HCT116 (cell line): ENCODE measurements around the gene OR52K2. TPM values are rescaled to one million over a fixed set of nuclear protein-coding genes. Genes with fewer than 3 reads are reported as not detected.

Experiments
- ATAC-seq: fragments of 200-7000 bp; cut with Tn5 transposase; 2 replicates; pipeline ENCODE4 v1.9.1; 2020; ENCODE audit warnings: mild to moderate bottlenecking, moderate library complexity
- BruUV-seq: library from RNA; stranded (reverse); fragments of 400-500 nt; replicated peaks from 2 replicates; lab custom pipeline; 2021; lab: Mats Ljungman, UMichigan
- CTCF ChIA-PET: fragments of 300-600 bp; sonication (Branson Sonifier 250); formaldehyde crosslinking; loops from one replicate; lab custom pipeline; 2021; ENCODE audit warnings: antibody characterized with exemption; lab: Charles Lee
- POLR2A ChIA-PET: fragments of 300-600, 350-600 bp; sonication (Branson Sonifier 250); formaldehyde crosslinking; loops from one replicate; lab custom pipeline; 2021; ENCODE audit warnings: antibody characterized with exemption; lab: Charles Lee
- RAD21 ChIA-PET, 2 experiments: fragments of 300-600 bp; sonication (Branson Sonifier 250); formaldehyde crosslinking; loops; one replicate each; lab custom pipeline; 2023; ENCODE audit warnings: low total read pairs in 2 of 2; ENCODE audit not compliant: uncharacterized antibody in 2 of 2, unreplicated experiment in 2 of 2, low non-redundant PET in 1 of 2; lab: Charles Lee
- DNase-seq: peaks from one replicate; pipeline ENCODE4 v3.0.0-alpha.2; 2010; ENCODE audit warnings: low read depth, low spot score
- H2AFZ ChIP-seq: fragments of 200-600 bp; shearing (Covaris generic), sonication (generic); 2 replicates; pipeline ENCODE4 v1.6.1; 2017; ENCODE audit warnings: low read depth, mixed run types, mixed read lengths, antibody characterized with exemption, low read length; ENCODE audit not compliant: poor library complexity, severe bottlenecking
- H3K27ac ChIP-seq: 2 replicates; pipeline ENCODE4 v1.5.1; 2012; ENCODE audit warnings: low read depth, low read length
- H3K27me3 ChIP-seq: fragments of 200-600 bp; sonication (generic); 2 replicates; pipeline ENCODE4 v1.6.1; 2016; ENCODE audit warnings: mixed run types, low read length, mixed read lengths; ENCODE audit not compliant: insufficient read depth
- H3K36me3 ChIP-seq, 2 experiments: fragments of 200-500 bp in 1 of 2; fragments of 200-600 bp in 1 of 2; sonication (Bioruptor generic) in 1 of 2; sonication (generic) in 1 of 2; 2 replicates each; pipeline versions ENCODE4 v1.5.1 to v1.6.1; 2014 to 2016; ENCODE audit warnings: low read length in 2 of 2, inconsistent platforms in 1 of 2, mixed read lengths in 1 of 2, mixed run types in 1 of 2; ENCODE audit not compliant: insufficient read depth in 2 of 2, control insufficient read depth in 1 of 2
- H3K4me1 ChIP-seq, 2 experiments: fragments of 200-600 bp in 1 of 2; sonication (generic) in 1 of 2; 2 replicates each; pipeline versions ENCODE4 v1.5.1 to v1.6.1; 2012 to 2017; ENCODE audit warnings: low read length in 2 of 2, inconsistent platforms in 1 of 2, mild to moderate bottlenecking in 1 of 2, mixed read lengths in 1 of 2, mixed run types in 1 of 2, moderate library complexity in 1 of 2; ENCODE audit not compliant: insufficient read depth in 2 of 2, control insufficient read depth in 1 of 2
- H3K4me2 ChIP-seq: fragments of 200-600 bp; sonication (generic); 2 replicates; pipeline ENCODE4 v1.6.1; 2017; ENCODE audit warnings: mixed run types, low read length, mixed read lengths
- H3K4me3 ChIP-seq, 2 experiments: fragments of 200-600 bp in 1 of 2; sonication (generic) in 1 of 2; replicated peaks in 1 of 2; 2 replicates each; pipeline ENCODE4 v1.5.1; 2011 to 2016; ENCODE audit warnings: low read length in 2 of 2, control low read depth in 1 of 2, low read depth in 1 of 2, mild to moderate bottlenecking in 1 of 2, mixed read lengths in 1 of 2, mixed run types in 1 of 2
- H3K79me2 ChIP-seq: fragments of 200-600 bp; sonication (generic); 2 replicates; pipeline ENCODE4 v1.6.1; 2017; ENCODE audit warnings: mild to moderate bottlenecking, mixed run types, low read length, moderate library complexity, mixed read lengths; ENCODE audit not compliant: insufficient read depth
- H3K9ac ChIP-seq: fragments of 200-600 bp; sonication (generic); 2 replicates; pipeline ENCODE4 v1.6.1; 2016; ENCODE audit warnings: low read length, mixed read lengths
- H3K9me2 ChIP-seq: fragments of 200-600 bp; sonication (generic), shearing (Covaris generic); 2 replicates; pipeline ENCODE4 v1.6.1; 2017; ENCODE audit warnings: mixed run types, mild to moderate bottlenecking, moderate library complexity; ENCODE audit not compliant: insufficient read depth
- H3K9me3 ChIP-seq, 2 experiments: fragments of 200-500 bp in 1 of 2; fragments of 200-600 bp in 1 of 2; sonication (Bioruptor generic) in 1 of 2; sonication (generic) in 1 of 2; 2 replicates each; pipeline ENCODE4 v1.6.1; 2014 to 2017; ENCODE audit warnings: low read length in 2 of 2, mixed read lengths in 2 of 2, inconsistent platforms in 1 of 2, low read depth in 1 of 2, mild to moderate bottlenecking in 1 of 2, mixed run types in 1 of 2, moderate library complexity in 1 of 2; ENCODE audit not compliant: control insufficient read depth in 1 of 2, insufficient read depth in 1 of 2
- H4K20me1 ChIP-seq: fragments of 200-600 bp; sonication (generic), shearing (Covaris generic); 2 replicates; pipeline ENCODE4 v1.6.1; 2017; ENCODE audit warnings: mixed run types, mild to moderate bottlenecking, moderate library complexity; ENCODE audit not compliant: insufficient read depth
- CEBPB ChIP-seq: IDR thresholded peaks from 2 replicates; pipeline ENCODE4 v1.6.1; 2012; ENCODE audit warnings: low read depth
- EGR1 ChIP-seq: IDR thresholded peaks from 2 replicates; pipeline ENCODE4 v1.6.1; 2012; ENCODE audit warnings: low read depth
- ELF1 ChIP-seq: IDR thresholded peaks from 2 replicates; pipeline ENCODE4 v1.6.1; 2012; ENCODE audit warnings: low read depth, borderline replicate concordance
- EZH2 ChIP-seq: fragments of 200-600 bp; sonication (generic); IDR thresholded peaks from 2 replicates; pipeline ENCODE4 v1.6.1; 2017; ENCODE audit warnings: antibody characterized with exemption, mixed run types
- EZH2phosphoT487 ChIP-seq: fragments of 200-600 bp; IDR thresholded peaks from 2 replicates; pipeline ENCODE4 v1.6.1; 2018; ENCODE audit warnings: antibody characterized with exemption, borderline replicate concordance
- POLR2A ChIP-seq: IDR thresholded peaks from 2 replicates; pipeline ENCODE4 v1.7.0; 2011; ENCODE audit warnings: borderline replicate concordance; ENCODE audit not compliant: insufficient read depth, insufficient read length; ENCODE audit errors: extremely low read depth
- RAD21 ChIP-seq: IDR thresholded peaks from 2 replicates; pipeline ENCODE4 v1.6.1; 2012; ENCODE audit warnings: low read depth, mild to moderate bottlenecking
- SIN3A ChIP-seq: IDR thresholded peaks from 2 replicates; pipeline ENCODE4 v1.6.1; 2012; ENCODE audit warnings: low read depth
- SP1 ChIP-seq: IDR thresholded peaks from 2 replicates; pipeline ENCODE4 v1.6.1; 2012; ENCODE audit warnings: low read depth
- TCF7L2 ChIP-seq: IDR thresholded peaks from 2 replicates; pipeline ENCODE4 v1.7.0; 2011; ENCODE audit warnings: borderline replicate concordance, inconsistent platforms; ENCODE audit not compliant: insufficient read depth, insufficient read length; ENCODE audit errors: extremely low read depth
- ZFX ChIP-seq: fragments of 450-650 bp; IDR thresholded peaks from 2 replicates; pipeline ENCODE4 v1.6.1; 2017
- ZNF274 ChIP-seq: fragments of 200-500 bp; sonication (Bioruptor generic); IDR thresholded peaks from 2 replicates; pipeline ENCODE4 v1.6.1; 2014; ENCODE audit warnings: mild to moderate bottlenecking, low read depth, low read length, inconsistent platforms
- intact Hi-C: fragments of 100-400 bp; cut with micrococcal nuclease; formaldehyde crosslinking; loops from 2 replicates; pipeline ENCODE4 v1.10.0; 2022
- total RNA-seq: library from RNA; stranded (reverse); gene quantifications from one replicate; pipeline ENCODE4 v1.2.1, GENCODE V29; 2021; ENCODE audit not compliant: unreplicated experiment
- TF ChIP-seq, protein P1 (sequence below), 3 experiments: fragments of 200-600 bp in 1 of 3; sonication (generic) in 1 of 3; IDR thresholded peaks in 2 of 3; conservative IDR thresholded peaks in 1 of 3; 2 replicates each; pipeline ENCODE4 v1.5.1; 2012 to 2017; ENCODE audit warnings: low read depth in 2 of 3, low read length in 2 of 3, antibody characterized with exemption in 1 of 3, borderline replicate concordance in 1 of 3, control low read depth in 1 of 3, mild to moderate bottlenecking in 1 of 3, mixed read lengths in 1 of 3, mixed run types in 1 of 3, moderate library complexity in 1 of 3; ENCODE audit not compliant: insufficient read depth in 1 of 3
- TF ChIP-seq, protein P2 (sequence below): IDR thresholded peaks from 2 replicates; pipeline ENCODE4 v1.6.1; 2011; ENCODE audit warnings: mild to moderate bottlenecking, low read length, moderate library complexity; ENCODE audit not compliant: insufficient replicate concordance; ENCODE audit errors: extremely low read depth

Gene OR52K2
- total RNA-seq, 1 experiment from 2014 or later = not detected

DNA sequence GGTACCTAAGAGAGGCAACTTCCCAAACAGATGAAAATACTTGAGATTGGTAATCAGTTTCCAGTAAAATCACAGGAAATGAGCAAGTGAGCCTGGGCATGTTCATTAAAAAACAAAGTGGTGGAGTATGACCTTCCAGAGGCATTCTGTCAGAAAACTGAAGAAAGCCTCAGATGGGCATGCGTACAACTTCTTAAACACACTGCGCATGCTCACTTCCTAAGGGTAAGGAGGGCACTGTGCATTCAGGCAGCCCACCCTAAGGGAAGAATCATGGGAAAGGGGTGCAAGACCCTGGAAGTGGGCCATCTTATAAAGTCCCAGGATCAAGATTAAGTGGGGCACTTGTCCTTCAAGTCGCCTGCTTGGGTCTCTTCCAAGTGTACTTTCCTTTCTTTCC, 4.0 kb downstream of the OR52K2 start (continued):
- TF ChIP-seq, protein P1, sequence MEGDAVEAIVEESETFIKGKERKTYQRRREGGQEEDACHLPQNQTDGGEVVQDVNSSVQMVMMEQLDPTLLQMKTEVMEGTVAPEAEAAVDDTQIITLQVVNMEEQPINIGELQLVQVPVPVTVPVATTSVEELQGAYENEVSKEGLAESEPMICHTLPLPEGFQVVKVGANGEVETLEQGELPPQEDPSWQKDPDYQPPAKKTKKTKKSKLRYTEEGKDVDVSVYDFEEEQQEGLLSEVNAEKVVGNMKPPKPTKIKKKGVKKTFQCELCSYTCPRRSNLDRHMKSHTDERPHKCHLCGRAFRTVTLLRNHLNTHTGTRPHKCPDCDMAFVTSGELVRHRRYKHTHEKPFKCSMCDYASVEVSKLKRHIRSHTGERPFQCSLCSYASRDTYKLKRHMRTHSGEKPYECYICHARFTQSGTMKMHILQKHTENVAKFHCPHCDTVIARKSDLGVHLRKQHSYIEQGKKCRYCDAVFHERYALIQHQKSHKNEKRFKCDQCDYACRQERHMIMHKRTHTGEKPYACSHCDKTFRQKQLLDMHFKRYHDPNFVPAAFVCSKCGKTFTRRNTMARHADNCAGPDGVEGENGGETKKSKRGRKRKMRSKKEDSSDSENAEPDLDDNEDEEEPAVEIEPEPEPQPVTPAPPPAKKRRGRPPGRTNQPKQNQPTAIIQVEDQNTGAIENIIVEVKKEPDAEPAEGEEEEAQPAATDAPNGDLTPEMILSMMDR (IDR thresholded peaks at IDR 0.05 in 2 of 3, conservative IDR thresholded peaks at IDR 0.05 in 1 of 3; ENCODE audit: borderline replicate concordance in 1 of 3, insufficient read depth in 1 of 3, low read depth in 2 of 3, low read length in 2 of 3) = no peak
- TF ChIP-seq TCF7L2 (no peak), SP1 (no peak), RAD21 (no peak), EZH2phosphoT487 (no peak), ELF1 (no peak), ZFX (no peak), CEBPB (no peak), SIN3A (no peak), POLR2A (no peak), EGR1 (no peak), ZNF274 (no peak)

DNA sequence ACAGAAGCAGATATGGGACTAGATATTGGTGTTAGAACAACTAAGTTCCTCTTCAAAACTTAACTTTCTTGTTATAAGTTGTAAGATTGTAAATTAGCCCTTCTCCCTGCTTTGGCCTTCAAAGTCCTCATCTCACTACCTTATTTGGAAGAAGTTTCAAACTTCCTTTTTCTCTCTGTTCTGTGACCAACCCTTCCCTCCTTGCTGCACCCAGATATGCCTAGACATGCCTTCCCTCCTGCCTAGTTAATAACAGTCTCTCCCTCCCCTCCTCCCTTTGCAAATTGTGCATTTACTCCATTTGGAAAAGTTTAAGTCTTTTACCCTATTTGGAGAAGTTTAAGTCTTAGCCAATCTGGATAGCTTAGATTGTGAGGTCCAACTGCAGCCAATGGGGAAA, 4.9 kb downstream of the OR52K2 start:
- Histone ChIP-seq H3K4me2 (no peak overlapping the region), H3K36me3 (no peaks in the 10 kb centered on the region), H2AFZ (no peak overlapping the region), H3K9ac (no peak overlapping the region), H3K4me1 (no peaks in the 10 kb centered on the region), H4K20me1 (no peaks in the 10 kb centered on the region), H3K4me3 (no peak overlapping the region), H3K79me2 (no peaks in the 10 kb centered on the region), H3K27me3 (peaks cover 12% of the 10 kb centered on the region; the same call in 1 of the 2 replicates), H3K27ac (no peak overlapping the region), H3K9me2 (no peaks in the 10 kb centered on the region), H3K9me3 (no peaks in the 10 kb centered on the region)
- TF ChIP-seq, protein P2, sequence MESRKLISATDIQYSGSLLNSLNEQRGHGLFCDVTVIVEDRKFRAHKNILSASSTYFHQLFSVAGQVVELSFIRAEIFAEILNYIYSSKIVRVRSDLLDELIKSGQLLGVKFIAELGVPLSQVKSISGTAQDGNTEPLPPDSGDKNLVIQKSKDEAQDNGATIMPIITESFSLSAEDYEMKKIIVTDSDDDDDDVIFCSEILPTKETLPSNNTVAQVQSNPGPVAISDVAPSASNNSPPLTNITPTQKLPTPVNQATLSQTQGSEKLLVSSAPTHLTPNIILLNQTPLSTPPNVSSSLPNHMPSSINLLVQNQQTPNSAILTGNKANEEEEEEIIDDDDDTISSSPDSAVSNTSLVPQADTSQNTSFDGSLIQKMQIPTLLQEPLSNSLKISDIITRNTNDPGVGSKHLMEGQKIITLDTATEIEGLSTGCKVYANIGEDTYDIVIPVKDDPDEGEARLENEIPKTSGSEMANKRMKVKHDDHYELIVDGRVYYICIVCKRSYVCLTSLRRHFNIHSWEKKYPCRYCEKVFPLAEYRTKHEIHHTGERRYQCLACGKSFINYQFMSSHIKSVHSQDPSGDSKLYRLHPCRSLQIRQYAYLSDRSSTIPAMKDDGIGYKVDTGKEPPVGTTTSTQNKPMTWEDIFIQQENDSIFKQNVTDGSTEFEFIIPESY = no peak
- no peak for TF ChIP-seq EZH2
- BruUV-seq = no TSS peak
- DNase-seq = no peak
- intact Hi-C loops = no loop called here
- ChIA-PET CTCF (no interaction called here), POLR2A (no interaction called here), RAD21 (no interaction called here)
- no peak for ATAC-seq
